Medulla oblongata (tissue), 1 donor: ENCODE data around the gene ZNF287.

ENCODE experiments used
- DNase-seq: peaks from one replicate; pipeline ENCODE4 v3.0.0-alpha.2; 2015; ENCODE audit errors: extremely low spot score

ZNF287 gene

GRCh38 chr17:16516594-16517051 lies 52.4 kb downstream of the ZNF287 start:
- DNase-seq = peak; percentile 58

GRCh38 chr17:16515933-16516332 lies 53.1 kb downstream of the ZNF287 start:
- no peak for DNase-seq

GRCh38 chr17:16513873-16514272 lies 55.1 kb downstream of the ZNF287 start:
- DNase-seq = no peak

GRCh38 chr17:16512011-16512410 lies 57.0 kb downstream of the ZNF287 start:
- no peak for DNase-seq

GRCh38 chr17:16511593-16511992 lies 57.4 kb downstream of the ZNF287 start:
- no peak for DNase-seq

- DNase-seq = no peak
These were observed 61.0 kb downstream of the ZNF287 start for GRCh38 chr17:16507918-16508533.

- no peak for DNase-seq
These were observed 62.8 kb downstream of the ZNF287 start for GRCh38 chr17:16506188-16506587.

GRCh38 chr17:16504984-16505383 lies 64.0 kb downstream of the ZNF287 start:
- DNase-seq = no peak
